PFSK-1 (cell line): ENCODE results near the gene NDUFA12.

Experiments
- POLR2AphosphoS5 ChIP-seq: IDR thresholded peaks from 2 replicates; pipeline ENCODE4 v1.6.1; 2012; ENCODE audit warnings: low read depth, mild to moderate bottlenecking, control low read depth, low read length, moderate library complexity
- TF ChIP-seq, protein P1 (sequence below), 2 experiments: IDR thresholded peaks; 2 replicates each; pipeline versions ENCODE4 v1.6.1 to v1.8.0; 2011 to 2012; ENCODE audit warnings: low read depth in 2 of 2, low read length in 2 of 2, control low read depth in 1 of 2, inconsistent platforms in 1 of 2, mild to moderate bottlenecking in 1 of 2, moderate library complexity in 1 of 2; ENCODE audit not compliant: insufficient read depth in 1 of 2

DNA sequence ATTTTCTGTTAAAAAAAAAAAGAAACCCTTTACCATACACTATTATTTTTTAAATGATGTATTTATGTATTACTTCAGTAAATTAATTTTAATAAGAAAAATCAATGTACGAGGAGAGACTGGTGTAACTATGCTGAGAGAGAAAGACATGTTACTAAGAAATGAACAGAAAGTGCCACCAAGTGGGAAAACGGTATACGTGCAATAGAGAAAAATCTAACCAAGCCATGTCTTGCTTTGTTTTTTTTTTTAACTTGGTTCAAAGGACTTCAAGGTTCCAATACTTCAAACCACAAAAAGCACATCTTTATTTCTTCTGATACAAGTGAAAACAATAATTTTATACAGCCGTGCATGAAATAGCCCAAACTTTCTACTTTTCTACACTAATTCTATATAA, 22.9 kb downstream of the NDUFA12 start:
- TF ChIP-seq POLR2AphosphoS5, result no peak
- TF ChIP-seq, protein P1, sequence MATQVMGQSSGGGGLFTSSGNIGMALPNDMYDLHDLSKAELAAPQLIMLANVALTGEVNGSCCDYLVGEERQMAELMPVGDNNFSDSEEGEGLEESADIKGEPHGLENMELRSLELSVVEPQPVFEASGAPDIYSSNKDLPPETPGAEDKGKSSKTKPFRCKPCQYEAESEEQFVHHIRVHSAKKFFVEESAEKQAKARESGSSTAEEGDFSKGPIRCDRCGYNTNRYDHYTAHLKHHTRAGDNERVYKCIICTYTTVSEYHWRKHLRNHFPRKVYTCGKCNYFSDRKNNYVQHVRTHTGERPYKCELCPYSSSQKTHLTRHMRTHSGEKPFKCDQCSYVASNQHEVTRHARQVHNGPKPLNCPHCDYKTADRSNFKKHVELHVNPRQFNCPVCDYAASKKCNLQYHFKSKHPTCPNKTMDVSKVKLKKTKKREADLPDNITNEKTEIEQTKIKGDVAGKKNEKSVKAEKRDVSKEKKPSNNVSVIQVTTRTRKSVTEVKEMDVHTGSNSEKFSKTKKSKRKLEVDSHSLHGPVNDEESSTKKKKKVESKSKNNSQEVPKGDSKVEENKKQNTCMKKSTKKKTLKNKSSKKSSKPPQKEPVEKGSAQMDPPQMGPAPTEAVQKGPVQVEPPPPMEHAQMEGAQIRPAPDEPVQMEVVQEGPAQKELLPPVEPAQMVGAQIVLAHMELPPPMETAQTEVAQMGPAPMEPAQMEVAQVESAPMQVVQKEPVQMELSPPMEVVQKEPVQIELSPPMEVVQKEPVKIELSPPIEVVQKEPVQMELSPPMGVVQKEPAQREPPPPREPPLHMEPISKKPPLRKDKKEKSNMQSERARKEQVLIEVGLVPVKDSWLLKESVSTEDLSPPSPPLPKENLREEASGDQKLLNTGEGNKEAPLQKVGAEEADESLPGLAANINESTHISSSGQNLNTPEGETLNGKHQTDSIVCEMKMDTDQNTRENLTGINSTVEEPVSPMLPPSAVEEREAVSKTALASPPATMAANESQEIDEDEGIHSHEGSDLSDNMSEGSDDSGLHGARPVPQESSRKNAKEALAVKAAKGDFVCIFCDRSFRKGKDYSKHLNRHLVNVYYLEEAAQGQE (IDR thresholded peaks at IDR 0.05; ENCODE audit: insufficient read depth in 1 of 2, low read depth in 2 of 2, low read length in 2 of 2), result no peak
